GM18508 (cell line): ENCODE measurements around the gene KCNIP3.

Experiments used
- ATAC-seq: cut with Tn5 transposase; IDR thresholded peaks from one replicate; pipeline ENCODE4 v1.9.1; 2021; ENCODE audit warnings: moderate number of reproducible peaks; ENCODE audit not compliant: insufficient read depth, unreplicated experiment

KCNIP3 gene

GRCh38 chr2:95311815-95312542, 14.8 kb downstream of the KCNIP3 start:
- no peak for ATAC-seq

GRCh38 chr2:95312543-95313201, 15.5 kb downstream of the KCNIP3 start:
- ATAC-seq: no peak

GRCh38 chr2:95313296-95314131, 16.4 kb downstream of the KCNIP3 start:
- ATAC-seq: no peak

GRCh38 chr2:95314598-95314963, 17.4 kb downstream of the KCNIP3 start:
- ATAC-seq: no peak

GRCh38 chr2:95314964-95315611, 17.9 kb downstream of the KCNIP3 start:
- ATAC-seq: no peak

- ATAC-seq: no peak
Observed at GRCh38 chr2:95315801-95316411, 18.8 kb downstream of the KCNIP3 start.

- ATAC-seq: no peak
Observed at GRCh38 chr2:95316466-95317122, 19.4 kb downstream of the KCNIP3 start.

GRCh38 chr2:95317123-95317500, 20.0 kb downstream of the KCNIP3 start:
- no peak for ATAC-seq

- ATAC-seq: no peak
Observed at GRCh38 chr2:95317665-95318425, 20.7 kb downstream of the KCNIP3 start.

- no peak for ATAC-seq
Observed at GRCh38 chr2:95318431-95319220, 21.5 kb downstream of the KCNIP3 start.

- no peak for ATAC-seq
Observed at GRCh38 chr2:95319481-95320343, 22.6 kb downstream of the KCNIP3 start.

GRCh38 chr2:95320344-95320712, 23.2 kb downstream of the KCNIP3 start:
- ATAC-seq: no peak

- ATAC-seq: no peak
Observed at GRCh38 chr2:95320986-95321767, 24.0 kb downstream of the KCNIP3 start.

GRCh38 chr2:95323347-95324155, 26.4 kb downstream of the KCNIP3 start:
- no peak for ATAC-seq

- no peak for ATAC-seq
Observed at GRCh38 chr2:95325026-95325425, 27.9 kb downstream of the KCNIP3 start.
